SU-DHL-6 (cell line): ENCODE data around the gene TMEM132A.
A peak's percentile ranks its signal among the peaks of the same experiment; 100 is the strongest.

Experiments used
- H2AFZ ChIP-seq: fragments of 200-600 bp; sonication (generic); 2 replicates; pipeline ENCODE4 v1.6.1; 2014; ENCODE audit warnings: low read depth, mild to moderate bottlenecking, moderate library complexity, mixed read lengths, antibody characterized with exemption, low read length; ENCODE audit not compliant: severe bottlenecking
- H3F3A ChIP-seq: fragments of 200-600 bp; shearing (Covaris generic); 2 replicates; pipeline ENCODE4 v1.6.0; 2016; ENCODE audit warnings: antibody characterized with exemption, mild to moderate bottlenecking; ENCODE audit not compliant: insufficient read depth
- H3K27ac ChIP-seq: fragments of 200-600 bp; sonication (generic); 2 replicates; pipeline ENCODE4 v1.5.1; 2016; ENCODE audit warnings: low read depth, mild to moderate bottlenecking, low read length, moderate library complexity, mixed read lengths
- H3K27me3 ChIP-seq: fragments of 200-600 bp; sonication (generic), shearing (Covaris generic); 2 replicates; pipeline ENCODE4 v1.6.0; 2014; ENCODE audit warnings: mild to moderate bottlenecking, low read length
- H3K36me3 ChIP-seq: fragments of 200-600 bp; sonication (generic); 2 replicates; pipeline ENCODE4 v1.6.1; 2014; ENCODE audit warnings: mild to moderate bottlenecking, low read length, mixed read lengths
- H3K4me2 ChIP-seq: fragments of 300-600, 200-600 bp; shearing (Covaris generic), sonication (generic); 2 replicates; pipeline ENCODE4 v1.6.0; 2014; ENCODE audit warnings: low read length, low read depth, mild to moderate bottlenecking; ENCODE audit not compliant: poor library complexity, severe bottlenecking
- H3K4me3 ChIP-seq: fragments of 200-600 bp; sonication (generic); 2 replicates; pipeline ENCODE4 v1.5.1; 2014; ENCODE audit warnings: antibody characterized with exemption, low read length, mild to moderate bottlenecking, mixed read lengths; ENCODE audit not compliant: insufficient read depth, poor library complexity, severe bottlenecking
- H3K79me2 ChIP-seq: fragments of 200-600 bp; sonication (generic); 2 replicates; pipeline ENCODE4 v1.6.1; 2014; ENCODE audit warnings: mild to moderate bottlenecking, low read length, moderate library complexity; ENCODE audit not compliant: insufficient read depth
- H3K9ac ChIP-seq: fragments of 200-600 bp; sonication (generic); 2 replicates; pipeline ENCODE4 v1.7.0; 2014; ENCODE audit warnings: mild to moderate bottlenecking, low read length
- H3K9me2 ChIP-seq: fragments of 200-600 bp; sonication (generic); replicated peaks from 2 replicates; pipeline ENCODE4 v1.6.1; 2014; ENCODE audit warnings: low read length; ENCODE audit not compliant: insufficient read depth
- H3K9me3 ChIP-seq: fragments of 200-600 bp; sonication (generic); 2 replicates; pipeline ENCODE4 v1.6.1; 2014; ENCODE audit warnings: low read length, mixed read lengths; ENCODE audit not compliant: insufficient read depth
- H4K20me1 ChIP-seq: fragments of 200-600 bp; sonication (generic); 2 replicates; pipeline ENCODE4 v1.6.1; 2014; ENCODE audit warnings: low read depth, mild to moderate bottlenecking, antibody characterized with exemption, low read length, moderate library complexity, mixed read lengths
- EZH2phosphoT487 ChIP-seq: fragments of 200-600 bp; sonication (generic), shearing (Covaris generic); conservative IDR thresholded peaks from 2 replicates; pipeline ENCODE4 v1.6.1; 2018; ENCODE audit warnings: mild to moderate bottlenecking, antibody characterized with exemption, low read length, moderate library complexity, mixed read lengths
- TF ChIP-seq, protein P1 (sequence below): fragments of 200-600 bp; sonication (generic); IDR thresholded peaks from one replicate; pipeline ENCODE4 v1.5.1; 2017; ENCODE audit warnings: antibody characterized with exemption, mild to moderate bottlenecking, low read length, moderate library complexity; ENCODE audit not compliant: insufficient read depth, poor library complexity, severe bottlenecking

TMEM132A gene

DNA sequence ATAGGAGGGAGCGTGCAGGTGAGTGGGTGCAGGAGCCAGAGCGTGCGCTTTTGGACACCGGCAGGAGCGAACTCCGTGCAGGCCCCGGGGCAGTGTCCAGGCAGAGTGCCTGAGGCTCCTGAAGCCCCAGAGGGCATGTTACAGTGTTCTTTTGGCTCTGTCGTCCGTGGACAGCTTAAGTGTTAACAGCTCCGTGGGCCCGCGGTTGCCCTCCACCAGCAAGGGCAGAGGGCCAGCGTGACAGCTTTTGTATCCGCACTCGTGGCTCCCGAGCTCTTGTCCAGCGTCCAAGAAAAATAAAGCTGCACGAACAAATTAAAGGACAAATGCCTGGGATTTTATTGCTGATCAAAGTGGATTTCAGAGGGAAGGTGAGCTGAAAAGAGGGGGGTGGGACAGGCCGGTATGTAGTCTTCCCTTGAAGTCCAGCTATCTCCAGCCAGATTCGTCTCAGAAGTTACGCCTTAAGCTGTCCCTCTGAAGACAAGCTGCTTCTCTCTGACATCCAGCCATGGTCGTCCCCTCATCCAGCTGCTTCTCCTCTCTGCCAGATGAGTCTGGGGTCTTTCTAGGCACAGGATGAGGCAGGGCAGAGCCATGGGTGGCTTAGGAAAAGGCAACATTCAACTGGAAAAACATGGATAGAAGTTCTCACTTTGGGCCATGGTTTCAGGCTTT is 11.3 kb upstream of the TMEM132A start:
- H3F3A ChIP-seq, result peaks cover 10% of the 10 kb centered on the region
- H2AFZ ChIP-seq, result peak overlapping the region; percentile 96
- no peaks in the 10 kb centered on the region for H3K36me3 ChIP-seq
- no peaks in the 10 kb centered on the region for H4K20me1 ChIP-seq
- TF ChIP-seq EZH2phosphoT487, result no peak
- TF ChIP-seq, protein P1, sequence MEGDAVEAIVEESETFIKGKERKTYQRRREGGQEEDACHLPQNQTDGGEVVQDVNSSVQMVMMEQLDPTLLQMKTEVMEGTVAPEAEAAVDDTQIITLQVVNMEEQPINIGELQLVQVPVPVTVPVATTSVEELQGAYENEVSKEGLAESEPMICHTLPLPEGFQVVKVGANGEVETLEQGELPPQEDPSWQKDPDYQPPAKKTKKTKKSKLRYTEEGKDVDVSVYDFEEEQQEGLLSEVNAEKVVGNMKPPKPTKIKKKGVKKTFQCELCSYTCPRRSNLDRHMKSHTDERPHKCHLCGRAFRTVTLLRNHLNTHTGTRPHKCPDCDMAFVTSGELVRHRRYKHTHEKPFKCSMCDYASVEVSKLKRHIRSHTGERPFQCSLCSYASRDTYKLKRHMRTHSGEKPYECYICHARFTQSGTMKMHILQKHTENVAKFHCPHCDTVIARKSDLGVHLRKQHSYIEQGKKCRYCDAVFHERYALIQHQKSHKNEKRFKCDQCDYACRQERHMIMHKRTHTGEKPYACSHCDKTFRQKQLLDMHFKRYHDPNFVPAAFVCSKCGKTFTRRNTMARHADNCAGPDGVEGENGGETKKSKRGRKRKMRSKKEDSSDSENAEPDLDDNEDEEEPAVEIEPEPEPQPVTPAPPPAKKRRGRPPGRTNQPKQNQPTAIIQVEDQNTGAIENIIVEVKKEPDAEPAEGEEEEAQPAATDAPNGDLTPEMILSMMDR, result no peak
- H3K27me3 ChIP-seq, result no peaks in the 10 kb centered on the region
- H3K4me2 ChIP-seq, result peak overlapping the region; percentile 93
- peak overlapping the region; percentile 69 for H3K27ac ChIP-seq
- peak overlapping the region; percentile 73 for H3K9ac ChIP-seq
- no peaks in the 10 kb centered on the region for H3K9me3 ChIP-seq
- H3K9me2 ChIP-seq, result no peaks in the 10 kb centered on the region
- H3K79me2 ChIP-seq, result peaks cover 24% of the 10 kb centered on the region
- peak overlapping the region; percentile 60 for H3K4me3 ChIP-seq

DNA sequence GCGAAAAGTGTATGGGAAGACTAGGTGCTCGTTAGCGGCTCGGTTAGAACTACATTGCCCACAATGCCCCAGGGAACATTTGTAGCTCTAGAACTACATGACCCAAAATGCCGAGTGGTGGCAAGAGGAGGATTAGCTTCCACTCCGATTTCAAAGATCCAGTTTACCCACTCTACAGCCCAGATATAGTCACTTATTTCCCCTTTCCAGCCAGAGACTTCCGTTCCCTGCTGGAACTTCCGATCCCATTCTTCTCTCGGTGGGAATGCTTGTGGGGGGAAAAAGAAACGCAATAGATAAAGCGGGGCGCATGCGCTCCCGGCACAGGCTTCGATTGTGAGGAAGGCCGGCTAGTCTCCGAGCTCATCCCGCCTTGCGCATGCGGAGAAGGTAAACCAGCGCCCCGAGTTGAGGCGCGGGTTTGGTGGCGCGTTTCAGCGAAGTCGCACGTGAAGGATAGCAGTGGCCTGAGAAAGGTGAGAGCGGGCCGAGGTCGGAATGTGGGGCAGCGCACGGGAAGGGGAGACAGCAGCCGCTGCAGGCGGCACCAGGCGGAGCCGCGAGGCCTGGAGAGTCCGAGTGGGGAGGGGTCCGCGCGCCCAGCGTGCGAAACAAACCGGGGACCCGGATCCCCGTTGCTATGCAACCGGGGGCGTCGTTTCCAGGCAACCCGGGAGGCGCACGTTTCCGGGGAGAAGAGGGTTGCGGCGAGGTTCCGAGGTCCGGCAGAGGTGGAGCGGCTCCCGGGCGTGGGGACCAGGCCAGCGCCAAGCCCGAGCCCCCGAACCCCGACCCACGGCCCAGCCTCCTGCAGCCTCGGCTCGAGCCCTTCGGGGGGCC is 10.2 kb upstream of the TMEM132A start, which contains the start of gene TMEM109:
Gene TMEM109 (plus strand): TSS at position 366 of the 840 bp plus-strand sequence. CDS start 5,536 bp downstream, outside the sequence.
- H2AFZ ChIP-seq, result peak within 1 kb of the TSS; percentile 96
- H3K9ac ChIP-seq, result peak within 1 kb of the TSS; percentile 73
- H3F3A ChIP-seq, result peaks cover 10% of the 10 kb centered on the region
- H3K36me3 ChIP-seq, result no peaks in the 10 kb centered on the region
- H3K4me3 ChIP-seq, result peak within 1 kb of the TSS; percentile 60
- no peaks in the 10 kb centered on the region for H4K20me1 ChIP-seq
- no peak for TF ChIP-seq EZH2phosphoT487
- TF ChIP-seq, protein P1, result no peak
- H3K27me3 ChIP-seq, result no peaks in the 10 kb centered on the region
- peak within 1 kb of the TSS; percentile 93 for H3K4me2 ChIP-seq
- H3K9me2 ChIP-seq, result no peaks in the 10 kb centered on the region
- peak within 1 kb of the TSS; percentile 69 for H3K27ac ChIP-seq
- peaks cover 35% of the 10 kb centered on the region for H3K79me2 ChIP-seq
- H3K9me3 ChIP-seq, result no peaks in the 10 kb centered on the region

DNA sequence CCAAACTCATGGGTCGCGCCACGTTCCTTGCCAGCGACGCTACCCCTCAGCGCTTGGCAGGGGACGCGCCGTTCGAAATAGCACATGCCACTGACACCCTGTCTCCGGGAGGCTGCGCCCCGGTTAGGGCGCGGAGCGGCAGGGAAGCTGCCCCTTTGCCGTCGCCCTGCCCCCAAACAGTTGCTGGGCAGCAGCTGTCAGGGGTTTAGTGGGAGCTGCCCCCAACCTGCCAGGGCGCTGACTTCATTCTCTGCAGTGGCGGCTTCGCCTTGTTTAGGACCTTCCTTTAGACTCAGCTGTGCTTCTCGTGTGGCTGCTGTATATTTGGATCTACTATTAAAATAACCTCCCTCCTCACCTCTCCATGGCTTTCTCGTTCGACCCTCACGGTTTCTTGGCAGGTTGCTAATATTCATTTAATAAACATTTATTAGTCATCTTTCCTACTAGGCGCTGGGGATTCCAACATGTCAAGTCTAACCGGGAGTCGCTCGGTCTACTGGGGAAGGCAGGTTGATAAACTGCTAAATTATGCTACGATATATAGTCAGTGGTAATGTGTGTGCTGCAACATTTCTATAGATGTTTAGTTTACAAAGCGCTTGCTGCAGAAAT is 9.5 kb upstream of the TMEM132A start:
- Histone ChIP-seq H4K20me1 (no peaks in the 10 kb centered on the region), H3K9me3 (no peaks in the 10 kb centered on the region), H3K27ac (peak overlapping the region; percentile 69), H3K79me2 (peaks cover 36% of the 10 kb centered on the region), H3K9me2 (no peaks in the 10 kb centered on the region), H3K27me3 (no peaks in the 10 kb centered on the region), H3K4me3 (peak overlapping the region; percentile 60), H3K9ac (peak overlapping the region; percentile 73), H3F3A (peaks cover 10% of the 10 kb centered on the region), H3K4me2 (peak overlapping the region; percentile 93), H2AFZ (peak overlapping the region; percentile 96), H3K36me3 (no peaks in the 10 kb centered on the region)
- TF ChIP-seq EZH2phosphoT487, result no peak
- TF ChIP-seq, protein P1, result no peak
